Subcutaneous adipose tissue (tissue), 4 donors: ENCODE data around the gene LRMDA. TPM values are rescaled to one million over a fixed set of nuclear protein-coding genes. Genes with fewer than 3 reads are reported as not detected.

ENCODE experiments used
- total RNA-seq, 4 donors: library from RNA; depleted of rRNA; stranded (reverse); fragments of >200 nt; gene quantifications; one replicate each; pipeline ENCODE4 v1.1.0, GENCODE V29; 2016
- TF ChIP-seq, protein P1 (sequence below): fragments of 450-650 bp; IDR thresholded peaks from one replicate; pipeline ENCODE4 v1.5.1; 2016; ENCODE audit warnings: low read depth, mild to moderate bottlenecking, control low read depth, antibody characterized with exemption, moderate library complexity

LRMDA gene
- total RNA-seq, 4 donors from 2014 or later, result 17.4 to 92.1 (median 22.8) TPM

DNA sequence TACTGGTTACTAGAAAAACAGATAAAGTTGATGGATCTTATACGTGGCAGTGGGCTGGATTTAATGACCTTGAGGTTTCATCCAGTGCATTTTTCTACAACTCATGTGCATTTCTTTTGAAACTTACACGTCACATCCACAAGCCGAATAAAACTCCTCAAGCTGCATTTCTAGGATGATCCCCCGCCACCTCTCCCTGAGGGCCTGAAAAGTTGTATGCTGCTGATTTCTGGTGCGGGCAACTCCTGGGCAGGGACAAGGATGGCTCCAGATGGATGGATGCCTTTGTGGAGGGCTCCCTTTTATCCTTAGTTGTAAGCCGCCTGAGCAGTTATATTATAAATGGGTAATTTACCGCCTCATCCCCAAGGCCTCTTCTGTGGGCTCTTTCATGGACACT lies 1091.1 kb downstream of the LRMDA start:
- TF ChIP-seq, protein P1, sequence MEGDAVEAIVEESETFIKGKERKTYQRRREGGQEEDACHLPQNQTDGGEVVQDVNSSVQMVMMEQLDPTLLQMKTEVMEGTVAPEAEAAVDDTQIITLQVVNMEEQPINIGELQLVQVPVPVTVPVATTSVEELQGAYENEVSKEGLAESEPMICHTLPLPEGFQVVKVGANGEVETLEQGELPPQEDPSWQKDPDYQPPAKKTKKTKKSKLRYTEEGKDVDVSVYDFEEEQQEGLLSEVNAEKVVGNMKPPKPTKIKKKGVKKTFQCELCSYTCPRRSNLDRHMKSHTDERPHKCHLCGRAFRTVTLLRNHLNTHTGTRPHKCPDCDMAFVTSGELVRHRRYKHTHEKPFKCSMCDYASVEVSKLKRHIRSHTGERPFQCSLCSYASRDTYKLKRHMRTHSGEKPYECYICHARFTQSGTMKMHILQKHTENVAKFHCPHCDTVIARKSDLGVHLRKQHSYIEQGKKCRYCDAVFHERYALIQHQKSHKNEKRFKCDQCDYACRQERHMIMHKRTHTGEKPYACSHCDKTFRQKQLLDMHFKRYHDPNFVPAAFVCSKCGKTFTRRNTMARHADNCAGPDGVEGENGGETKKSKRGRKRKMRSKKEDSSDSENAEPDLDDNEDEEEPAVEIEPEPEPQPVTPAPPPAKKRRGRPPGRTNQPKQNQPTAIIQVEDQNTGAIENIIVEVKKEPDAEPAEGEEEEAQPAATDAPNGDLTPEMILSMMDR, result no peak

DNA sequence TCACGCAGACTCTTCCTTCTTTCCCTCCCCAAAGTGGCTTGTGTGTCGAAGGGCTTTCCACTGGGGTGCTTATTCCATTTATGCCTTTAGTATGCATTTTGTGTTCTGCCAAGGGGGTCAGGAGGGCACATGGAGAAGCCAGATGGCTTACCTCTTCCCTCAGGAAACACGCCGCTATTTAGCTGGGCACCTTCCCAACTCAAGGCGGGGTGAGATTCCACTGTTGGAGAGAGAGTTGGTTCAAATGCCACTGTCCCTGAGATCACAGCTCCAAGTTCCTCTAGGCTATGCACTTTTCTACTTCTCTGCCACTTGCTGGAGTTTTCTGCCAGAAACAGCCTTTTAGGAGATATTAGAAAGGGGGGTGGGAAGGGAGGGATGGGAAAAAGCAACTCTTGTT lies 1091.8 kb downstream of the LRMDA start:
- TF ChIP-seq, protein P1, result no peak

DNA sequence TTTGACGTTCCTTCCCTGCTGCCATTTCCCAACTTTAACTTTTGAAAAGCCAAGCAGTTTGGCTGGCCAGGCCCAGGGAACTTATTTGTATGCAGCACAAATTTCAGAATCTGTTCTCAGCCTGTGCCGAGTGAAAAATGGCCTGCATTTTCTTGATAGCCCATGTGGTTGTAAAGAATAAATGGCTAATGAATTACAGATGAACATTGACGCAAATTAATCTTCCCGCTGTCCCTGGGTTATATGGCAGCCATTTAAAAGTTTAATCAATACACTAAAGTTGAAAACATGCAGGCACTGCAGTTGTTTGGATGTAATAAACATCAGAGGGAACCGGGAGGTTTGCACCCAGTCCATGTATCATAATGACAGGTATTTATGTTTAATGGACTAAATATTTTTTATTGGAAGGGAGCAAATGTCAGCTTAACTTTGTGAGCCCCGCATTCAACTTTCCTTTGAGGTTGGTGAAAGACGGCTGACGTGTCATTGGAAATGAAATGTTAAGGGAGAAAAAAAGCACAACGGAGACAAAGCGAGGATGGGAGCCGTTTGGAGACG lies 1092.4 kb downstream of the LRMDA start:
- TF ChIP-seq, protein P1, result no peak

DNA sequence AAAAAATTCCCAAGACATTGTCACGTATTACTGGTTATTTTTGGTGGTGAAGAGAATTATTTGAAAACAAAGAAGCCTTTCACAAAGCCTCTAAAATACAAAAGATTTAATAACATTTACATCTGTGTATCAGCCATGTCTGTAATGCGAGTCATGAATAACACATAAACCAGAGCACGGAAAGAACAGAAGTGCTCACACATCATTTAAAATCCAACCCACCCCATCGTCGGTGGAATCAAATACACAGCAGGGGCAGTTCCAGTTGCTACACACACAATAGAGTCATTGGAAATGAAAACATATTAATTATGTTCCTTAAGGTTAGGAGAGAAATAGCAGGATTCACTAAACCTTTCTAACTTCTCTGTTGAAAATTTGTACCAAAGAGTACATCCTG lies 1108.9 kb downstream of the LRMDA start:
- TF ChIP-seq, protein P1, result no peak

DNA sequence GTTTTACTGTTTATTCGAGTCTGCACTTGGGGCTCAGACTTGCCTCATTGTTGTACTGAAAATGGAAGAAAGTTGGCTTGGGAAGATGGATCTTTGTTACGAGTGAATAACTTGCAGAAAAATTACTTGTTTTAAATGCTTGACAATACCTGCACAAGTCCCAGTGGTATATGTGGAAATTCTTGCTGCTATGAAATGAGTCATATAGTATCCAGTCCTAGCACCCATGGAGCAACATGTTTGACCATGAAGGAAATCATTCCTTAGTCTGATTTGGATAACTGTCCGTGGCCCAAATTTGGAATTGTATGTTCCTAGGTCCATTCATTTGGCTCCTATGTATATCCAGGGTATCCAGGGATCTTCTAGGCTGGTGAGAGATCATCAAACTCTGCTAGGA lies 1109.4 kb downstream of the LRMDA start:
- TF ChIP-seq, protein P1, result no peak

DNA sequence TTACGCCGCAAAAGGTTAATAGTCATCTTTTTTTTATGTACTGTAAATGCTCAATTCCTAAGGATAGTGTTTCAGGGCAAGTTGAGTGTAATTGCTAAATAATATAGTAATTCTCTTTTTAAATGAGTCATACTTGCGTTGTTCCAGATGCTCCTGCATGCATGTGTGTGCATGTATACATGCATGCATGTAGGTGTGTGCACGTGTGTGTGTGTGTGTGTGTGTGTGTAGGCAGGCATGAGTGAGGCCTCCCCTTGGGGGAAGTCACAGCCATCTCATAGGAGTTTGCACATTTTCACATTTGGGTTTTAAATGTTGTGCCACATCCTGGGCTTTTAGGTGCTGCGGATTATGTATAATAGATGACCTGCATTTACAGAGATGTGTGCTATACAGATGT lies 1110.4 kb downstream of the LRMDA start:
- TF ChIP-seq, protein P1, result no peak

DNA sequence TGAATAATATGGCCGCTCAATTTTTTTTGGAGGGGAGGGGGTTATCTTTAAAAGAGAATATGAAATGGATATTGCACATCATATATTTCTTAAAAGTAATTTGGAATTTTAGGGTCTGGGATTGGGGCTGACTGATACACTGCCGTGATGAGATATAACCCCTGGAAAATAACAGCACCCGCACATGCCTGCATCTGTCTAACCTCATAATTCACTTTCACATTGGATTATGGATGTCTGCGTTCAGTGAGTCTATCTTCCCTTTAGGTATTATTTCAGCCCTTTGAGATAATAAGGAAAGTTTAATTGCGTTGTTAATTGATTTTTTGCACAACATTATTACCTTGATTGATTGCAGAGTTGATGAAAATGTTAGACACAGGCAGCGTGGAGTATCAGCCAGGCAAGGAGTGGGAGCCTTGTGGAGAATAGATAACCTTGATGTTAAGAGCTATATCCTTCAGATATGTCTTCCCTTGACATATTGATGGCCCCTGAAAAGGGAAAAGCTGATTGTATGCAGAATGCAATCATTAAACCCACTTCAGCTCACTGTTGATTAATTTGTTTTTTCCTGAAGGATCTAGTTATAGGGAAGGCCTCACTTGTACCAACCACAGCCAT lies 1111.0 kb downstream of the LRMDA start:
- TF ChIP-seq, protein P1, result no peak
